Activated naive CD4-positive, alpha-beta T cell treated with anti-CD3 and anti-CD28 coated beads, Interleukin-2, amount 10 ng/mL, durations not matched to agents 7 days and 5 days (primary cell): ENCODE measurements around the gene LRRC4.

ENCODE experiments used
- CTCF ChIA-PET: fragments of 350-600 bp; sonication (Branson Sonifier 250); formaldehyde crosslinking; loops from one replicate; lab custom pipeline; 2021; ENCODE audit warnings: antibody characterized with exemption; lab: Charles Lee
- DNase-seq: peaks from one replicate; pipeline ENCODE4 v3.0.0-alpha.2; 2020
- H3K27ac Mint-ChIP-seq: one replicate; pipeline ENCODE4 v1.8.0; 2021; ENCODE audit warnings: mild to moderate bottlenecking, moderate library complexity, mixed read lengths
- H3K27me3 Mint-ChIP-seq: one replicate; pipeline ENCODE4 v1.8.0; 2021; ENCODE audit warnings: mild to moderate bottlenecking, mixed read lengths
- H3K36me3 Mint-ChIP-seq: one replicate; pipeline ENCODE4 v1.8.0; 2021; ENCODE audit warnings: mixed read lengths
- H3K4me1 Mint-ChIP-seq: one replicate; pipeline ENCODE4 v1.8.0; 2021; ENCODE audit warnings: mixed read lengths
- H3K4me3 Mint-ChIP-seq: one replicate; pipeline ENCODE4 v1.8.0; 2021; ENCODE audit warnings: mild to moderate bottlenecking, moderate library complexity, mixed read lengths
- H3K9me3 Mint-ChIP-seq: one replicate; pipeline ENCODE4 v1.8.0; 2021; ENCODE audit warnings: mixed read lengths

Gene LRRC4

DNA sequence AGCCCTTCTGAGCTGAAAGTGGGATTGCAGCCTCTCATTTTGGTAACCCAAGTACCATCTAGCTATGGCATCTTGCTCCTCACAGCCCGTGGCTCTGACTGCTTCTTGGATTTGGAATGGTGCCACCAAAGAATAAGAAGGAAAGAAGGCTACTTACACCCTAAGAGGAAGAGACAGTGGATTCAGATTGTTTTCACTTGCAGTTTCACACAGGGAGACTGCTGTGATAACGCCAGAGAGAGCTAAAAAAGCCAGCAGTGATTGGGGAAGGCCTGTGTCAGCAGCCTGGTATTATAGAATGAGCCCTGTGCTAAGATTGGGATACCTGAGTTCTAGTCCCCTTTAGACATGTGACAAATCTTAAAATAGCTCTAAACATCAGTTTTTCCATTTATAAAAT, 3.6 kb upstream of the LRRC4 start:
- Mint-ChIP-seq H3K4me1 (peaks cover 9% of the 10 kb centered on the region), H3K27ac (no peak overlapping the region), H3K36me3 (peaks cover 3% of the 10 kb centered on the region), H3K4me3 (no peak overlapping the region), H3K9me3 (no peaks in the 10 kb centered on the region), H3K27me3 (peaks cover 43% of the 10 kb centered on the region)
- DNase-seq = no peak
- CTCF ChIA-PET = interaction anchor here (0.6 to 4.5 kb wide), 9 partner anchors 18 to 392 kb away, joined by 3 to 33 read pairs (median 3); no protein-coding TSS in a partner anchor

DNA sequence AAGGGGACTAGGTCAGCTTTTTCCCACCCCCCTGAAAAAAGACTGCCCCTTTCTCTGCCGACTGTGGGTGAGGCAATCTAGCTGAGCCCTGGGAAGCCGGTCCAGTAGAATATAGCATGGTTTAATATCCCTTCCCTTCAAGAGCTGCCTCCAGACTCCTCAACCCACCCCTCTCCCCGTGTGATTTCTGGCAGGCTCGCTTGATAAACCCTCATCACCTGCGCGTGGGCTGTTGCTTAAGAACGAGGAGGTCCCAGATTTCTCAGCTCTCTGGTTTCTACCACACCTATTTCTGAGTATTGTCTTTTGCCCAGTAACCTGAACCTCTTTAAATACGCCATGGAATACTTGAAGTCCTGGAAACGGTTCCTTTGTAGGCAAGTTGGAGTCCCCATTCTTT, 2.0 kb upstream of the LRRC4 start:
- Mint-ChIP-seq H3K27me3 (peaks cover 54% of the 10 kb centered on the region), H3K4me1 (peaks cover 9% of the 10 kb centered on the region), H3K36me3 (peaks cover 11% of the 10 kb centered on the region), H3K27ac (no peak overlapping the region), H3K9me3 (no peaks in the 10 kb centered on the region), H3K4me3 (peak overlapping the region; percentile 31)
- DNase-seq = no peak
- CTCF ChIA-PET = no interaction called here

DNA sequence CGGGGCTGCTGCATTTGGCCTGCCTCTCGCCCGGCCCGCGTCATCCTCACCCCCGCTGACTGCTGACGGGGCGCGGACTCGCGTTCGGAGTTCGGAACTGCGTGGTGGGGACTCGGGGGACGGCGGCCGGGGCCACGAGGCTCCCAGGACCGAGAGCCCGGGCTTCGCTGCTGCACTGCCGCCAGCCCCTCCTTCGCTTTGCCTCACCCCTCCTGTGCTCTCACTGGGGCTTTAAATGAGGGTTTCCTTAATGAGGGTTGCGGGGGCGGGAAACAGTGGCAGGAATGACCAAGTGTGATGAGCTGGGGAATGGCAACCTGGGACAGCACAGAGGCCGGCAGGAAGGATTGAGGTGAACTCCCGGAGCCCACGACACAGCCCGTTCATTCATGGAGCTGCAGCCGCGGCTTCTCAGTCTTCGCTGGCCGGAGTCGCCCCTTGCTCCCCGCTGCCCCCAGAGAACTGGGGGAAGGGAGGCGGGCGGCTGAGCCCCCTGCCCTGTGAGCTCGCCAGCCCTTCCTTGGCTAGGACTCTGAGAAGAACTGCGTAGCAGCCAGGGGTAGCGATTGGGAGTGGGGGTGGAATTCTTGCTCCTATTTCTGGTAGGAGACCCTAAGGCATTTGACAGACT, 1.5 kb upstream of the LRRC4 start:
- H3K27ac Mint-ChIP-seq = no peak overlapping the region
- CTCF ChIA-PET = no interaction called here
- peaks cover 11% of the 10 kb centered on the region for H3K36me3 Mint-ChIP-seq
- peak overlapping the region; percentile 15 for H3K4me3 Mint-ChIP-seq
- DNase-seq = peak; percentile 26
- H3K9me3 Mint-ChIP-seq = no peaks in the 10 kb centered on the region
- peaks cover 54% of the 10 kb centered on the region for H3K27me3 Mint-ChIP-seq
- peaks cover 9% of the 10 kb centered on the region for H3K4me1 Mint-ChIP-seq

DNA sequence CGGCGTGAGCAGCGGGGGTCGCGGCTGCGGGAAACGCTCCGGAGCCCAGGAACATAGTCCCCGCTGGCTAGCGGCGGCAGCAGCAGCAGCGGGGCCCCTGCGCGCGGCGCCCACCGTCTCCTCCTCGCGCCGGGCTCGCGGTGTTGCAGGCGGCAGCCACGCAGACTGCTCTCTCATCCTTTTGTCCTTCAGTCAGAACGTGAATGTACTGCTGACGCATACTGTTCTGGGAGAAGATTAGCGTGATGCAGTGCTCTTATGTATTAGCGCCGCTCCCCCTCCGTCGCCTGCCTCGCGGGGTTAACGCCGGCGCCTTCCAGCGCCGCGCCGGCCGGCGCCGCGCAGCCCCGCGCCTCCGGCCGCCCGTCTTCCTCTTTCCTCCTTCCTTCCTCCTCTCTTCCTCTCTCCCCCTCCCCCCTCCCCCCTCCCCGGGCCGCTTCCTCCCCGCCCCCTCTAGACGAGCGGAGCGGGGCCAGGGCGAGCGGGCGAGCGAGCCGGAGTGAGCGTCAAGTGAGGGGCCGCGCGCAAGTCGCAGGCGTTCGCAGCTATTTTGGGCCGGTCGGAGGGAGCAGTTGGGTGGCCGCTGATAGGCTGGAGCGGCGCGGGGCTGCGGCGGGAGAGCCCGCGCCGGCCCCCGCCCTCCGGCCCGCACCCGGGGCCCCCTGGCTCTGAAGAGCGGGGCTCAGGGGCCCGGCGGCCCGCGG, 816 bp upstream of the LRRC4 start:
- H3K9me3 Mint-ChIP-seq = no peaks in the 10 kb centered on the region
- H3K27me3 Mint-ChIP-seq = peaks cover 54% of the 10 kb centered on the region
- peak overlapping the region; percentile 39 for H3K27ac Mint-ChIP-seq
- H3K36me3 Mint-ChIP-seq = peaks cover 11% of the 10 kb centered on the region
- H3K4me3 Mint-ChIP-seq = peak overlapping the region; percentile 79
- peak; percentile 59 for DNase-seq
- CTCF ChIA-PET = no interaction called here
- H3K4me1 Mint-ChIP-seq = peaks cover 9% of the 10 kb centered on the region

DNA sequence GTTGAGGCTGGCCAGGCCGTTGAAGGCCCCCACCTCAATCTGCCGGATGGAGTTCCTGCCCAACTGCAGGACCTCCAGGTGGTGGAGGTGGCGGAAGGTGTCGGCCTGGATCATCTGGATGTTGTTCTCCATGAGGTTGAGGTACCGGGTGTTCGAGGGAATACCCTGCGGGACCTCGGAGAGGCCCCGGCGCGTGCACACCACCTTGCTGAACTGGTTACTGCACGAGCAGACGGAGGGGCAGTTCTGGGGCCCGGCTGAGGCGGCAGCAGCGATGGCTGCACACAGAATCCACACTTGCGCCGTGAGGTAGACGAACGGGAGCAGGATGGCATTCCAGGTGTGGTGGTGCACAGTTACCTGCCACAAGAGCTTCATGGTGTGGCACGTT, 979 bp downstream of the LRRC4 start:
- CTCF ChIA-PET = interaction anchor here (1.0 kb wide), 2 partner anchors 69 to 237 kb away, joined by 3 read pairs; no protein-coding TSS in a partner anchor
- Mint-ChIP-seq H3K36me3 (peaks cover 11% of the 10 kb centered on the region), H3K27ac (no peak overlapping the region), H3K4me3 (peak overlapping the region; percentile 51), H3K27me3 (peaks cover 54% of the 10 kb centered on the region), H3K9me3 (no peaks in the 10 kb centered on the region), H3K4me1 (peaks cover 9% of the 10 kb centered on the region)
- DNase-seq = no peak

DNA sequence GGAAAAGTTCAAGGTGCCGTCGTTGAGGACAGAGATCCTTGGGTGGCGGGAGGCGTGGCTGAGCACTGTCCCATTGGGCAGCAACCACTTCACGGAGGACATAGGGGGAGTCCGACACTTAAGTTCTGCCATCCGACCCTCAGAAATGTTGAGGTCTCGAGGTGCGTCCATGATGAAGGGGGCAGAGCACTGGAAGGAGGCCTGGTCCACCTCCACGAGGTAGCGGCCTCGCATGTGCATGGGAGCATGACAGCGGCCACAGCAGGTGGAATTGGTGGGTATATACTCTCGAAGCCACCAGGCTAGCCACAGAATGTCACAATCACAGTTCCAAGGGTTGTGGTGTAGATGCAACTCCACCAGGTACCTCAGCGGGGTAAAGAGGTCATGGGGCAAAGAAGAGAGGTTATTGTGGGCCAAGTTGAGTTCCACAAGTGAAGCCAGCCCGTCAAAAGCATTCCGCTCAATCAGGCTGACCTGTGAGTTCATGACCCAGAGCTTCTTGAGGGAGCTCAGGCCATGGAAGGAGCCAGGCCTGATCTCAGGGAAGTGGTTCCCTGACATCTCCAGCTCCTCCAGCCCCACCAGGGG, 1.7 kb downstream of the LRRC4 start:
- H3K4me3 Mint-ChIP-seq = no peak overlapping the region

DNA sequence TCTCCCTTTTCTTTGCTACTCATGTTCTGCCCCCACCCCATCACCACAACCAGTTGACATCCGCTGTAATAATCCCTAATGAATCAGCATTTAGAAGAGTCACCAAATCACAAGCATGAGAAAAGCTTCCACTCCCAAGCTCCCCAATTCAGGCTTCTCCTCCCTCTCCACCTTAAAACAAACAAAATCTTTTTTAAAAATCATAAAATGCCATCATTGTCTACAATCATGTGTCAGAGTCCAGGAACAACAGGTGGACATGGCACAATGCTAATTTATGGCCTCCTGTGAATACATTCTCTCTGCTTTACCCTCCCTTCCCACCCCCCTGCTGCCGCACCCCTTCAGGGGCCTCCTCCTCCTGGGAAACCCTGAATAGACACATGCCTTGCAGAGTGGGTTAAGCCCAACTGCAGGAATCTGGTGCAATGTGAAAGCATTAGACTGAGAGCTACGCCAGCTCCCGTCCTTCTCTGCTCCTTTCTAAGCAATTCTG, 3.7 kb downstream of the LRRC4 start:
- CTCF ChIA-PET = no interaction called here
- no peaks in the 10 kb centered on the region for H3K9me3 Mint-ChIP-seq
- H3K4me3 Mint-ChIP-seq = no peak overlapping the region
- H3K27ac Mint-ChIP-seq = no peak overlapping the region
- DNase-seq = no peak
- H3K27me3 Mint-ChIP-seq = peaks cover 36% of the 10 kb centered on the region
- peaks cover 11% of the 10 kb centered on the region for H3K36me3 Mint-ChIP-seq
- peaks cover 5% of the 10 kb centered on the region for H3K4me1 Mint-ChIP-seq

More for the DNA sequence above, 1.7 kb downstream of the LRRC4 start:
- H3K9me3 Mint-ChIP-seq = no peaks in the 10 kb centered on the region
- H3K4me1 Mint-ChIP-seq = peaks cover 9% of the 10 kb centered on the region
- peaks cover 11% of the 10 kb centered on the region for H3K36me3 Mint-ChIP-seq
- H3K27me3 Mint-ChIP-seq = peaks cover 53% of the 10 kb centered on the region
- DNase-seq = no peak
- CTCF ChIA-PET = interaction anchor here (0.8 kb wide), 1 partner anchor 8 kb away, joined by 4 read pairs; no protein-coding TSS in a partner anchor
- H3K27ac Mint-ChIP-seq = no peak overlapping the region

DNA sequence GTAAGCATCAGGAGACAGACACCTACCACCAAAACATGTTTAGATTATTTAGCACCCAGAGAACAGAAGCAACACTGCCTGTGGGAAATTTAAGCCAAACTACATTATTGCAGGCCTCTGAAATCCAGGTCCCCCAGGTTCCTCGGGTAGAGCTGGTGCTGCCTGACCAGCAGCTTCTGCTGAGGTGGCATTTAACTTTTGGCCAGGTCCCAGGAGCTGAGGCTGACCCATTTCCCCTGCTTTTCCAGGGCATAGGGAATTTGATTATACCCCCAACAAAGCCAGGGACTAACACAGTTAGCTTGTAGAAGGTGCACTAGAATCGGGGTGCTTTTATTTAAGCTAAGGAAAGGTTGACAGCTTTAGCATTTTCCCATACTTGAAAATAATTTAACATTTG, 4.7 kb downstream of the LRRC4 start:
- H3K27ac Mint-ChIP-seq = no peak overlapping the region
- no peak overlapping the region for H3K4me3 Mint-ChIP-seq
- H3K4me1 Mint-ChIP-seq = peaks cover 4% of the 10 kb centered on the region
- H3K9me3 Mint-ChIP-seq = no peaks in the 10 kb centered on the region
- DNase-seq = no peak
- H3K27me3 Mint-ChIP-seq = peaks cover 27% of the 10 kb centered on the region
- H3K36me3 Mint-ChIP-seq = peaks cover 10% of the 10 kb centered on the region
- CTCF ChIA-PET = no interaction called here

DNA sequence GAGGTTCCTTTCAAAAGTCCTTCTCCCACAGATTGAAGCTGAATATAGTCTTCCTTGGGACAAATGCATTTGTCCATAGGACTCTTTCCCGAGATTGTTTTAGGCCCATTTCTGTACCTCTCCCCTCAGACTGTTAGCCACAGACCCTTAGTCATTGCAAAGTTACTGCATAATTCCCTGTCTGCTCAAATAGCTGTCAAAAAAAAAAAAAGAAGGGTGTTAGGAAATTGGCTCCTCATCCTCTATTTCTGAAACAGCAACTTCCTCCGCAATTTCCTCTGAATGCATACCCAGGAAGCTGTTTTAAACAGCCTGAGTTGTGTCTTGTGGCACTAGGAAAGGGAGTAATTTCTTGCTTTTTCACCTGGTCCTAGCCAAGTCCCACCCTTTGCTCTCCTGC, 5.4 kb downstream of the LRRC4 start:
- H3K27ac Mint-ChIP-seq = no peak overlapping the region
- H3K4me3 Mint-ChIP-seq = no peak overlapping the region
- peaks cover 21% of the 10 kb centered on the region for H3K27me3 Mint-ChIP-seq
- CTCF ChIA-PET = interaction anchor here (1.1 kb wide), 1 partner anchor 79 kb away, joined by 3 read pairs; no protein-coding TSS in a partner anchor
- H3K36me3 Mint-ChIP-seq = peaks cover 12% of the 10 kb centered on the region
- no peaks in the 10 kb centered on the region for H3K9me3 Mint-ChIP-seq
- H3K4me1 Mint-ChIP-seq = peaks cover 4% of the 10 kb centered on the region
- DNase-seq = no peak

DNA sequence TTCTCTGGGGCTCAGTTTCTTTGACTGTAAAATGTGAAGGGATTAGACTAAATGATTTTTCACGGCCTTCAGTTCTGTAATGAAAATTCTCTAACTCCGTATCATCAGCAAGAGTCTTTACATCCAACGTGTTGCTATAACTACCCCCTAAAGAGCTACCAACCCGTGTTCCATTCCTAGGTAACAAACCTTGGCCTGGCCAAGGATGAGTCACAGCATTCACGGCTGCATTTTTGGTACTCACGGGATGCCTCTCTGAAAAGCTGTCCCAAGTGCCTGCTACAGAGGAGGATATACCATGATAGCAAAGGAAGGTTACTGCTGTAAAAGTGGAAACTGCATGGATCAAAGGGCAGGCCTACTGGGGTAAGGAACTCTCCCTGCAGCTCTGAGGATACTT, 5.9 kb downstream of the LRRC4 start:
- DNase-seq = no peak
- no peak overlapping the region for H3K4me3 Mint-ChIP-seq
- CTCF ChIA-PET = interaction anchor here (1.1 kb wide), 1 partner anchor 80 kb away, joined by 3 read pairs; no protein-coding TSS in a partner anchor
- H3K27me3 Mint-ChIP-seq = peaks cover 16% of the 10 kb centered on the region
- H3K9me3 Mint-ChIP-seq = no peaks in the 10 kb centered on the region
- H3K4me1 Mint-ChIP-seq = no peaks in the 10 kb centered on the region
- H3K27ac Mint-ChIP-seq = peak overlapping the region; percentile 17
- H3K36me3 Mint-ChIP-seq = peaks cover 14% of the 10 kb centered on the region

DNA sequence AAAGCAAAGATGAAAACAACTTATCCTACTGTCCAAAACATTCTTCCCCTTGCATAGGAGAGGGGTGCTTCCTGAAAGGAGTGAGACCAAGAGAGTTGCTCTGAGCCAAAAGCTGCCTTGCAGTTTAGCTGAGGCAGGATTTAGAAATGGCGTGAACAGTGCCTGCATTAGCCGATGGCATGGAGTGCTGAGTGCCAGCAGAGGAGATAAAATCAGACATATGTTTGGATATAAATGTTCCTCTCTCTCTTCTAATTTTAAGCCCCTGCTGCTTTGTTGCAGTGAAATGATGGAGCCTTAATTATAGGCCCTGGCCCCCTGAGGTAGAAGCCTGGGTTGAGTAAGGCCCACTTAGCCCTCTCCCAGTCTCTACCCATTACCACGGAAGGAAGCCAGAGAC, 7.1 kb downstream of the LRRC4 start:
- no peak for DNase-seq
- no peaks in the 10 kb centered on the region for H3K9me3 Mint-ChIP-seq
- peaks cover 4% of the 10 kb centered on the region for H3K27me3 Mint-ChIP-seq
- H3K36me3 Mint-ChIP-seq = peaks cover 8% of the 10 kb centered on the region
- no peaks in the 10 kb centered on the region for H3K4me1 Mint-ChIP-seq
- H3K4me3 Mint-ChIP-seq = no peak overlapping the region
- CTCF ChIA-PET = no interaction called here
- H3K27ac Mint-ChIP-seq = no peak overlapping the region

DNA sequence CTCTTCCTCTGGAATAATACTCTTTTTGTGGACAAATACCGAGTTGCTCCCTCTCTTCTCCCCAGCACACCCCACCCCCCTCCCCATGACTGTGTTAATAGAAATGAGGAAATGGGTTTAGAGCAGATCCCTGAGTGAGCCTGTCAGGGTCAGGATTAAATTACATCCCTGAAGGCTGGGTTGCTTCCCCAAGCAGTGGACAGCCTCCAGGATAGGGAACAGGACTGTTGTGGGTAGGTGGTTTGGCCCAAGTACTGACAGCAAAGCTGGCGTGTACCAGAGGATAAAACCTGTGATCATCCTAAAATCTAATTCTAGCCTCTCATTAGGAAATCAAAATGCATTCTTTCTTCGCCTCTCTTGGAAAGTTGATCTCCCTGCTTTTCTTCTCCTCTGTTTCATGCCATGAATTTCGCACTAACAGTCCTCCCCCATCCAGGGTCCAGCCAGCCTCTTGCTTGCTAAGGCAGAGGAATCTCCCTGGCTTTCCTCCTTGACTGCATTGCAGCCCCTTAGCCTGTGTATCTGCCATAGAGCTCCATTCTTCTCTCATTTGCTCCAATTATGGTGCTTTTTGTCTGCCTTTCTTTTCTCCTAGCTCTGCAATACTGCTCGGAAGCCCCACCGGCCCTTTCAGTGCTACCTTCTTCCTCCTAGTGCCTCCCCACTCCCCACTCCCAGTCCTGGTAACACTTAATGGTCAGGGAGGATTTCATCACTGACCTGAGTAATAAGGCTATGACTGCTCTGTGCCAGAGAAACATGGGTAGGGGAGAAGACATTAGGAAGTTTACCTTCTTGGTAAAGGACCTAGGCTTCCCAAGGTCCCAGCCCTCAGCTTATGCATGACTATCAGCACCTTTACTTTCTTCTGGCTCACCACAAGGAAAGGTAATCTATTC, 8.4 kb downstream of the LRRC4 start:
- Mint-ChIP-seq H3K36me3 (peaks cover 6% of the 10 kb centered on the region), H3K27ac (no peak overlapping the region), H3K4me1 (no peaks in the 10 kb centered on the region), H3K27me3 (no peaks in the 10 kb centered on the region), H3K9me3 (no peaks in the 10 kb centered on the region), H3K4me3 (no peak overlapping the region)
- no peak for DNase-seq
- CTCF ChIA-PET = no interaction called here

DNA sequence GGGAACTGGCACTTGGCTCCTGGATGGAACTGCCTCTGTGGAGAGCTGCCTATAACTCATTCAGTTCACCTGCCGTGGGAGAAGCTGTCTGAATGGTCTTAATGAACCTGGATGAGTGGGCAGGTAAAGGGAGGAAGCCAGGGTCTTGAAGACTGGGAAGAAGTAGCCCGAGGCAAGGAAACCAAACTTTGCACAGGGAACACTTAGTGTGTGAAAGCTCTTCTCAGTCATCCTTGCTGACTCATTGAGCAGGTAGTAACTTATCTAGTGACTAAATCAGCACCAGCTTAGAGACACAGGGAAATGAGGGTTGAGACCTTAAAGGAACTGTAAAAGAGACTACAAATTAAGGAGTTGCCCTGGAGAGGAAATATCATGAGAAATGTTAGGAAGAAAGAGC, 9.9 kb downstream of the LRRC4 start:
- DNase-seq = no peak
- H3K9me3 Mint-ChIP-seq = no peaks in the 10 kb centered on the region
- CTCF ChIA-PET = interaction anchor here (1.0 kb wide), 1 partner anchor 8 kb away, joined by 4 read pairs; no protein-coding TSS in a partner anchor
- H3K4me3 Mint-ChIP-seq = no peak overlapping the region
- H3K36me3 Mint-ChIP-seq = peaks cover 6% of the 10 kb centered on the region
- no peaks in the 10 kb centered on the region for H3K4me1 Mint-ChIP-seq
- H3K27ac Mint-ChIP-seq = no peak overlapping the region
- no peaks in the 10 kb centered on the region for H3K27me3 Mint-ChIP-seq
